GM04503 (cell line): ENCODE data around the gene UBE2QL1.

ENCODE experiments used
- DNase-seq: peaks from one replicate; pipeline ENCODE4 v3.0.0-alpha.2; 2012; ENCODE audit warnings: low read depth

Gene UBE2QL1

GRCh38 chr5:6455571-6456200 lies 7.0 kb downstream of the UBE2QL1 start:
- DNase-seq, result no peak

GRCh38 chr5:6456766-6457370 lies 8.2 kb downstream of the UBE2QL1 start:
- no peak for DNase-seq

GRCh38 chr5:6457592-6457991 lies 8.9 kb downstream of the UBE2QL1 start:
- no peak for DNase-seq

- no peak for DNase-seq
Measured at GRCh38 chr5:6458833-6459232, 10.2 kb downstream of the UBE2QL1 start.

- no peak for DNase-seq
Measured at GRCh38 chr5:6459896-6460295, 11.2 kb downstream of the UBE2QL1 start.

GRCh38 chr5:6461006-6461405 lies 12.3 kb downstream of the UBE2QL1 start:
- no peak for DNase-seq

GRCh38 chr5:6461793-6462650 lies 13.4 kb downstream of the UBE2QL1 start:
- no peak for DNase-seq

GRCh38 chr5:6462671-6463070 lies 14.0 kb downstream of the UBE2QL1 start:
- no peak for DNase-seq

GRCh38 chr5:6464441-6464840 lies 15.8 kb downstream of the UBE2QL1 start:
- no peak for DNase-seq

- DNase-seq, result no peak
Measured at GRCh38 chr5:6465831-6466790, 17.5 kb downstream of the UBE2QL1 start.

GRCh38 chr5:6466975-6467567 lies 18.4 kb downstream of the UBE2QL1 start:
- DNase-seq, result no peak

GRCh38 chr5:6467591-6467990 lies 18.9 kb downstream of the UBE2QL1 start:
- no peak for DNase-seq

GRCh38 chr5:6468104-6468503 lies 19.4 kb downstream of the UBE2QL1 start:
- no peak for DNase-seq

- DNase-seq, result no peak
Measured at GRCh38 chr5:6468870-6469269, 20.2 kb downstream of the UBE2QL1 start.

- no peak for DNase-seq
Measured at GRCh38 chr5:6469836-6470235, 21.2 kb downstream of the UBE2QL1 start.

- DNase-seq, result no peak
Measured at GRCh38 chr5:6470672-6471071, 22.0 kb downstream of the UBE2QL1 start.

- no peak for DNase-seq
Measured at GRCh38 chr5:6471252-6471651, 22.6 kb downstream of the UBE2QL1 start.

- DNase-seq, result no peak
Measured at GRCh38 chr5:6472792-6473191, 24.1 kb downstream of the UBE2QL1 start.

GRCh38 chr5:6473284-6473683 lies 24.6 kb downstream of the UBE2QL1 start:
- DNase-seq, result no peak

- DNase-seq, result no peak
Measured at GRCh38 chr5:6475626-6476312, 27.1 kb downstream of the UBE2QL1 start.

GRCh38 chr5:6476313-6476661 lies 27.6 kb downstream of the UBE2QL1 start:
- DNase-seq, result no peak
